HL-60 (cell line): ENCODE results near the gene LRRC41.

ENCODE experiments used
- POLR2AphosphoS5 ChIP-seq: IDR thresholded peaks from 2 replicates; pipeline ENCODE4 v1.6.1; 2012; ENCODE audit warnings: low read depth
- SPI1 ChIP-seq: IDR thresholded peaks from 2 replicates; pipeline ENCODE4 v1.6.1; 2012; ENCODE audit warnings: low read depth, mild to moderate bottlenecking, borderline replicate concordance
- TF ChIP-seq, protein P1 (sequence below): IDR thresholded peaks from one replicate; pipeline ENCODE4 v1.5.1; 2011; ENCODE audit warnings: low read length, control low read depth, inconsistent platforms; ENCODE audit not compliant: insufficient read depth

DNA sequence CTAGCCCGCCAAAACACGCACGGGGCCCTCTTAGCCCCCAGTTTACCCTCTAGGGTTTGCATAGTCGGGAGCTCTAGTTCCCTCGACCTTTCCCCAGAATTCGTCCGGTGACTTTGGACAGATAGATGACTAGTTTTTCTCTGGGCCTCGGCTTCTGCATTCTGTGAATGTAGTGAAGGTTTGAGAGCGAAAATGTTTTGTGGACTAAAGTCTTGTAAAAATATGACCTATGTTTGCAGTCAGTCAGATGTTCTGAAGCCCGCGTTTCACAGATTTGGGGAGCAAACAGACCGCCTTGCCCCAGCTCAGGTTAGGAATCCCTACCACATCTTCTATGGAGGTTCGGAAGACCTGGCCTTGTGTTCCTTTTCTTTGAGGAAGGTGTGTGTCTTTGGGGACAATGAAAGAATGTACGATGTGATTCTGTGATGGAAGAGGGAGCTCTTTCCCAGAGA lies 483 bp upstream of the LRRC41 start:
- TF ChIP-seq, protein P1, sequence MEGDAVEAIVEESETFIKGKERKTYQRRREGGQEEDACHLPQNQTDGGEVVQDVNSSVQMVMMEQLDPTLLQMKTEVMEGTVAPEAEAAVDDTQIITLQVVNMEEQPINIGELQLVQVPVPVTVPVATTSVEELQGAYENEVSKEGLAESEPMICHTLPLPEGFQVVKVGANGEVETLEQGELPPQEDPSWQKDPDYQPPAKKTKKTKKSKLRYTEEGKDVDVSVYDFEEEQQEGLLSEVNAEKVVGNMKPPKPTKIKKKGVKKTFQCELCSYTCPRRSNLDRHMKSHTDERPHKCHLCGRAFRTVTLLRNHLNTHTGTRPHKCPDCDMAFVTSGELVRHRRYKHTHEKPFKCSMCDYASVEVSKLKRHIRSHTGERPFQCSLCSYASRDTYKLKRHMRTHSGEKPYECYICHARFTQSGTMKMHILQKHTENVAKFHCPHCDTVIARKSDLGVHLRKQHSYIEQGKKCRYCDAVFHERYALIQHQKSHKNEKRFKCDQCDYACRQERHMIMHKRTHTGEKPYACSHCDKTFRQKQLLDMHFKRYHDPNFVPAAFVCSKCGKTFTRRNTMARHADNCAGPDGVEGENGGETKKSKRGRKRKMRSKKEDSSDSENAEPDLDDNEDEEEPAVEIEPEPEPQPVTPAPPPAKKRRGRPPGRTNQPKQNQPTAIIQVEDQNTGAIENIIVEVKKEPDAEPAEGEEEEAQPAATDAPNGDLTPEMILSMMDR, result no peak
- TF ChIP-seq POLR2AphosphoS5 (no peak), SPI1 (no peak)
